ENCODE measurements around the gene PLPPR2. TPM values are rescaled to one million over a fixed set of nuclear protein-coding genes. Genes with fewer than 3 reads are reported as not detected.
"Not testable (repeated sequence)": the region's sequence is repeated elsewhere in the genome, so short reads cannot be mapped to it uniquely, and the experiment has no call there.

The PLPPR2 gene
- total RNA-seq, 4 donors from 2014 or later = 4.1 to 71.7 (median 23.7) TPM

GRCh38 chr19:11338121-11338520 is 17.1 kb upstream of the PLPPR2 start:
- TF ChIP-seq, protein P1, sequence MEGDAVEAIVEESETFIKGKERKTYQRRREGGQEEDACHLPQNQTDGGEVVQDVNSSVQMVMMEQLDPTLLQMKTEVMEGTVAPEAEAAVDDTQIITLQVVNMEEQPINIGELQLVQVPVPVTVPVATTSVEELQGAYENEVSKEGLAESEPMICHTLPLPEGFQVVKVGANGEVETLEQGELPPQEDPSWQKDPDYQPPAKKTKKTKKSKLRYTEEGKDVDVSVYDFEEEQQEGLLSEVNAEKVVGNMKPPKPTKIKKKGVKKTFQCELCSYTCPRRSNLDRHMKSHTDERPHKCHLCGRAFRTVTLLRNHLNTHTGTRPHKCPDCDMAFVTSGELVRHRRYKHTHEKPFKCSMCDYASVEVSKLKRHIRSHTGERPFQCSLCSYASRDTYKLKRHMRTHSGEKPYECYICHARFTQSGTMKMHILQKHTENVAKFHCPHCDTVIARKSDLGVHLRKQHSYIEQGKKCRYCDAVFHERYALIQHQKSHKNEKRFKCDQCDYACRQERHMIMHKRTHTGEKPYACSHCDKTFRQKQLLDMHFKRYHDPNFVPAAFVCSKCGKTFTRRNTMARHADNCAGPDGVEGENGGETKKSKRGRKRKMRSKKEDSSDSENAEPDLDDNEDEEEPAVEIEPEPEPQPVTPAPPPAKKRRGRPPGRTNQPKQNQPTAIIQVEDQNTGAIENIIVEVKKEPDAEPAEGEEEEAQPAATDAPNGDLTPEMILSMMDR (IDR thresholded peaks at IDR 0.05) = no peak
- TF ChIP-seq POLR2A (IDR thresholded peaks at IDR 0.05) = no peak
- H3K4me1 ChIP-seq = no peaks in the 10 kb centered on the region
- peak overlapping the region; percentile 83 to 88 for H3K27ac ChIP-seq
- no peaks in the 10 kb centered on the region for H3K9me3 ChIP-seq
- no peak for DNase-seq
- no peak overlapping the region for H3K4me3 ChIP-seq
- H3K27me3 ChIP-seq = no peaks in the 10 kb centered on the region
- H3K36me3 ChIP-seq = no peaks in the 10 kb centered on the region
- intact Hi-C loops (cut with DNase I; ENCODE audit: low total_unique reads) = no loop called here

- Histone ChIP-seq H3K27me3 (no peaks in the 10 kb centered on the region), H3K4me3 (peak overlapping the region; percentile 71 to 84), H3K4me1 (no peaks in the 10 kb centered on the region), H3K27ac (peak overlapping the region; percentile 83 to 88), H3K36me3 (no peaks in the 10 kb centered on the region), H3K9me3 (no peaks in the 10 kb centered on the region)
- intact Hi-C loops (cut with DNase I; ENCODE audit: low total_unique reads) = no loop called here
- DNase-seq = peak in 1 of 2 donors; percentile 37
- no peak for TF ChIP-seq POLR2A (IDR thresholded peaks at IDR 0.05)
These were observed 16.5 kb upstream of the PLPPR2 start for GRCh38 chr19:11338569-11339253.

DNA sequence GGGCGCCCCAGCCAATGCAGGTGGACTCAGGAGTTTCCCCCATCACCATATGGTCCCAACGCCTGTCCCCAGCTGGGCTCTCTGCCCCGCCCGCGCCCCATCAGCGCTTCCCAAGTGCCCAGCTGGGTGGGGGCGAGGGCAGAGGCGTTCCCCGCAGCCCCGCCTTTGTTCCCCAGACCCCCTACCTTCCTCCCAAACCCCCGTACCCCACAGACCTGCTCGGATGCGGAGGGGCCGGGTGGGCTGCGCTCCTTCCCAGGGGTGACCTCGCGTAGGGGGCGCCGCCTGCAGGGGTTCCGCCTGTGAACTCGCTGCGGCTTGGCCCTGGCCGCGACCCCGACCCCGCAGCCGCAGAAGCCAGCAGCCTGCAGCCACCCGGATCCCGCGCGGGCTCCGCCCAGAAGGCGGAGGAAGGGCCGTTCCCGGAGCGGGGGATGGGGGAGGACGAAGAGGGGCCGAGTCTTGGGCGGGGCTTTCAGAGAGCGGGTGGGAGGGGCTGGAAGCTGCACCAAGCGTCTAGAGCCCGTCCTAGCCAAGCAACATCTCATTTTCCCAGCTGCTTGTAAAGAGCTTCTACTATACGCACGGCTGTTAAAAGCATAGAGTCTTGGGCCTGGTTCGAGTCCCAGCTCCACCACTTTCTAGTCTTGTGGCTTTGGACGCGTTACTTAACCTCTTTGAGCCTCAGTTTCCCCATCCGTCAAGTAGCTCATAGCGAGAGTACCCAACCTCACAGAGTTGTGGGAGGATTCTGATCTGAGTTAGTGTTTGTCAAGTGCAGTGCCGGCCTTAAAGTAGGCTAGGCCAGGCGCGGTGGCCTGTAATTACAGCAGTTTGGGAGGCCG is 15.8 kb upstream of the PLPPR2 start, which contains the start of gene RAB3D:
Gene RAB3D (minus strand): TSS at position 404 of the 845 bp plus-strand sequence. CDS start 2,258 bp downstream, outside the sequence.
- DNase-seq = peak; percentile 94 to 95
- TF ChIP-seq, protein P1 (IDR thresholded peaks at IDR 0.05) = peak in 1 of 4 experiments; percentile 6
- peak; percentile 35 to 72 for TF ChIP-seq POLR2A (IDR thresholded peaks at IDR 0.05)
- Histone ChIP-seq H3K27me3 (no peaks in the 10 kb centered on the region), H3K9me3 (no peaks in the 10 kb centered on the region), H3K4me1 (peaks cover 0 to 3% of the 10 kb centered on the region in 2 donors), H3K36me3 (no peaks in the 10 kb centered on the region), H3K4me3 (peak within 1 kb of the TSS; percentile 71 to 84), H3K27ac (peak within 1 kb of the TSS; percentile 83 to 88)
- intact Hi-C loops (cut with DNase I; ENCODE audit: low total_unique reads) = no loop called here

DNA sequence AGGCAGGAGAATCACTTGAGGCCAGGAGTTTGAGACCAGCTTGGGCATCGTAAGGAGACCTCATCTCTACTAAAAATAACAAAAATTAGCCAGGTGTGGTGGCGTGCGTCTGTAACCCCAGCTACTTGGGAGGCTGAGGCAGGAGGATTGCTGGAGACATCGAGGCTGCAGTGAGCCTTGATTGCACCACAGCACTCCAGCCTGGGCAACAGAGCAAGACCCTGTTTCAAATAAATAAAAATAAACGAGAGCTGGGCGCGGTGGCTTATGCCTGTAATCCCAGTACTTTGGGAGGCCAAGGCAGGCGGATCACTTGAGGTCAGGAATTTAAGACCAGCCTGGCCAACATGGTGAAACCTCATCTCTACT is 15.1 kb upstream of the PLPPR2 start:
- intact Hi-C loops (cut with DNase I; ENCODE audit: low total_unique reads); H3K36me3 ChIP-seq; H3K27me3 ChIP-seq; H3K4me1 ChIP-seq; DNase-seq; H3K9me3 ChIP-seq: not testable (repeated sequence)
- Histone ChIP-seq H3K27ac (peak overlapping the region; percentile 83 to 88), H3K4me3 (peak overlapping the region in 1 of 2 donors; percentile 84)

DNA sequence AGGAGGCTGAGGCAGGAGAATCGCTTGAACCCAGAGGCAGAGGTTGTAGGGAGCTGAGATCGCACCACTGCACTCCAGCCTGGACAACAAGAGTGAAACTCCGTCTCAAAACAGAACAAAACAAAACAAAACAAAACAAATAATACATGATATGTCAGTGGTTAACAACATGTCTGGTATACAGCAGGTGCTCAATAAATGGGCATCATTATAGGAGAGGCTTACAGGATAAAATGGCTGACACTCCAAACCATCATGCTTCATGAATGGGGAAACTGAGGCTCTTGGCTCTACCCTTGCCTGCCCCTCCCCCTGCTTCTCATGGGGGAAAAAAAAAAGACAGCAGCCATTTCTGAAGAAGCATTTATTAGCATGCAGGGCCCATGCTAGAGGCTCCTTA is 12.8 kb upstream of the PLPPR2 start:
- H3K27me3 ChIP-seq = no peaks in the 10 kb centered on the region
- TF ChIP-seq, protein P1 (IDR thresholded peaks at IDR 0.05) = no peak
- no peak for TF ChIP-seq POLR2A (IDR thresholded peaks at IDR 0.05)
- no peak overlapping the region for H3K4me3 ChIP-seq
- DNase-seq = no peak
- peaks cover 0 to 9% of the 10 kb centered on the region in 2 donors for H3K4me1 ChIP-seq
- H3K9me3 ChIP-seq = no peaks in the 10 kb centered on the region
- no peak overlapping the region for H3K27ac ChIP-seq
- H3K36me3 ChIP-seq = no peaks in the 10 kb centered on the region
- intact Hi-C loops (cut with DNase I; ENCODE audit: low total_unique reads) = no loop called here
